ENCODE measurements around the gene P2RX4. TPM values are rescaled to one million over a fixed set of nuclear protein-coding genes. Genes with fewer than 3 reads are reported as not detected.
"Not testable (repeated sequence)": the region's sequence is repeated elsewhere in the genome, so short reads cannot be mapped to it uniquely, and the experiment has no call there.

Gene P2RX4
- total RNA-seq, 1 donor = 9.1 TPM

DNA sequence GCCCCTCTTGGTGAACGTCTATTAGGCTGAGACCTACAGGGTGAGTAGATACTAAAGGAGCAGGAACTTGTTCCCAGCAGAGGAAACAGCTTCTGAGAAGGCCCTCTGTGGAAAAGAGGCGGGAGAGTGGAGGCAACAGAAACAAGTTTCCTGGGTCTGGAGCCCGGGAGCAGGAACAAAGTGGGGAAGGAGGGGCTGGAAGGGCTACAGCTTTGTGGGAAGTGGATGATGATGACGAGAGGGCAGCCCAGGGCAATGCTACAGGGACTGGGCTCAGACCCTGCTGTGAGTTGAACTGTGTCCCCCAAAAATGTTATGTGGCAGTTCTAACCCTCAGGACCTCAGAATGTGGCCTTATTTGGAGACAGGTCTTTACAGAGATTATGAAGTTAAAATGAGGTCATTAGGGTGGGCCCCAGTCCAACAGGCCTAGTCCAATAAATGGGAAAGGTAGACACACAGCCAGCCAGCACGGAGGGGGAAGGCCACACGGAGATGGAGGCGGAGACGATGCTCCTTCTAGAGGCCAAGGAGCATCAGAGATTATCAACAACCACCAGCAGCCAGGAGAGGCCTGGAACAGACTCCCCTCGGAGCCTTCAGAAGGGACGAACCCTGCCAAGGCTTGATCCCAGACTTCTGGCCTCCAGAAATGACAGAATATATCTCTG lies 72.3 kb downstream of the P2RX4 start:
- no peak for DNase-seq (ENCODE audit: low read depth)
- TF ChIP-seq, protein P1, sequence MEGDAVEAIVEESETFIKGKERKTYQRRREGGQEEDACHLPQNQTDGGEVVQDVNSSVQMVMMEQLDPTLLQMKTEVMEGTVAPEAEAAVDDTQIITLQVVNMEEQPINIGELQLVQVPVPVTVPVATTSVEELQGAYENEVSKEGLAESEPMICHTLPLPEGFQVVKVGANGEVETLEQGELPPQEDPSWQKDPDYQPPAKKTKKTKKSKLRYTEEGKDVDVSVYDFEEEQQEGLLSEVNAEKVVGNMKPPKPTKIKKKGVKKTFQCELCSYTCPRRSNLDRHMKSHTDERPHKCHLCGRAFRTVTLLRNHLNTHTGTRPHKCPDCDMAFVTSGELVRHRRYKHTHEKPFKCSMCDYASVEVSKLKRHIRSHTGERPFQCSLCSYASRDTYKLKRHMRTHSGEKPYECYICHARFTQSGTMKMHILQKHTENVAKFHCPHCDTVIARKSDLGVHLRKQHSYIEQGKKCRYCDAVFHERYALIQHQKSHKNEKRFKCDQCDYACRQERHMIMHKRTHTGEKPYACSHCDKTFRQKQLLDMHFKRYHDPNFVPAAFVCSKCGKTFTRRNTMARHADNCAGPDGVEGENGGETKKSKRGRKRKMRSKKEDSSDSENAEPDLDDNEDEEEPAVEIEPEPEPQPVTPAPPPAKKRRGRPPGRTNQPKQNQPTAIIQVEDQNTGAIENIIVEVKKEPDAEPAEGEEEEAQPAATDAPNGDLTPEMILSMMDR (IDR thresholded peaks at IDR 0.05; ENCODE audit: insufficient read depth, low read length) = no peak

DNA sequence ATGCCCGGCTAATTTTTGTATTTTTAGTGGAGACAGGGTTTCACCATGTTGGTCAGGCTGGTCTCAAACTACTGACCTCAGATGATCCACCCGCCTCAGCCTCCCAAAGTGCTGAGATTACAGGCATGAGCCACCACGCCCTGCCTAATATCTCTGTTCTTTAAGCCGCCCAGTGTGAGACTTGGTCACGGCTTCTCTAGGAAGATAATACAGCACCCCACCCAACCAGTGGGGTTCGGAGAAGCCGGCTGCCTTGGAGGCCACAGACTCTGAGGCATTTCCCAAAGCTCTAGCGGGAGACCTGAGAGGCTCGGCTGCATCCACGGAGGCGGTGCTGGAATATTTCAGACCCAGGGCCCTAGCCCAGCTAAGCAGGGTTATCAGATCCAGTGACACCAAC lies 73.0 kb downstream of the P2RX4 start:
- DNase-seq (ENCODE audit: low read depth); H3K4me3 ChIP-seq (ENCODE audit: low read depth, low read length): not testable (repeated sequence)

More for the DNA sequence above, 72.3 kb downstream of the P2RX4 start:
- H3K4me3 ChIP-seq (ENCODE audit: low read depth, low read length) = no peak overlapping the region

DNA sequence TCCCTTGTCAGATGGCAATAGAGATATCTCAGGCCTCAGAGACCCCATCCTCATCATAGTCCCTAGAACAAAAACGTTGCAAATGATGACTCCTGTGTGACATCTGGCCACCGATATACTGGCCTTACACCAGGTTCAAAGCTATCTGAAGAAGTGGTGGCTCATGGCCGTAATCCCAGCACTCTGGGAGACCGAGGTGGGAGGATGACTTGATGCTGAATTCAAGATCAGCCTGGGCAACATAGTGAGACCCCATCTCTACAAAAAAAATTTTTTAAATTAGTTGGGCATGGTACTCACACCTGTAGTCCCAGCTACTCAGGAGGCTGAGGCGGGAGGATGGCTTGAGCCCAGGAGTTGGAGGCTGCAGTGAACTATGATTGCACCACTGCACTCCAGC lies 73.5 kb downstream of the P2RX4 start:
- no peak overlapping the region for H3K4me3 ChIP-seq (ENCODE audit: low read depth, low read length)
- TF ChIP-seq, protein P1 (IDR thresholded peaks at IDR 0.05; ENCODE audit: insufficient read depth, low read length) = no peak
- DNase-seq (ENCODE audit: low read depth) = no peak

Other genes starting within 250 kb of the P2RX4 start
- 0.09 TPM in 1 of 2 replicates, not detected in the other for gene HNF1A, start 231.6 kb upstream of the P2RX4 start, total RNA-seq (ENCODE audit: low replicate concordance)
- gene C12orf43, start 193.6 kb upstream of the P2RX4 start, total RNA-seq (ENCODE audit: low replicate concordance) = 12.7 and 17.8 TPM in 2 replicates
- 0.33 TPM in 1 of 2 replicates, not detected in the other for gene OASL, start 170.9 kb upstream of the P2RX4 start, total RNA-seq (ENCODE audit: low replicate concordance)
- gene P2RX7, start 77.3 kb upstream of the P2RX4 start, total RNA-seq (ENCODE audit: low replicate concordance) = 0.18 and 9.1 TPM in 2 replicates
- 12.0 and 23.8 TPM in 2 replicates for gene CAMKK2, start 86.6 kb downstream of the P2RX4 start, total RNA-seq (ENCODE audit: low replicate concordance)
- gene ANAPC5, start 142.3 kb downstream of the P2RX4 start, total RNA-seq (ENCODE audit: low replicate concordance) = 148 and 209 TPM in 2 replicates
- gene RNF34, start 190.0 kb downstream of the P2RX4 start, total RNA-seq (ENCODE audit: low replicate concordance) = 36.9 and 55.1 TPM in 2 replicates